ENCODE results near the gene FOXN3. TPM values are rescaled to one million over a fixed set of nuclear protein-coding genes. Genes with fewer than 3 reads are reported as not detected.

Gene FOXN3
- total RNA-seq, 1 experiment from 2014 or later, result 125 TPM

GRCh38 chr14:89288114-89288513 lies 128.9 kb downstream of the FOXN3 start:
- Histone ChIP-seq H3K18ac (ENCODE audit: insufficient read length, low read depth, low read length) (no peak overlapping the region), H4K8ac (replicated peaks; ENCODE audit: insufficient read length, low read depth, low read length) (no peak overlapping the region), H2AFZ (ENCODE audit: low read length) (no peak overlapping the region), H3K23ac (ENCODE audit: insufficient read length, low read depth, low read length) (no peak overlapping the region), H3K14ac (ENCODE audit: insufficient read depth, low read length) (no peak overlapping the region), H2BK120ac (ENCODE audit: low read depth, low read length, poor library complexity, severe bottlenecking) (no peak overlapping the region), H3K79me2 (ENCODE audit: insufficient read depth, low read length) (peaks cover 31% of the 10 kb centered on the region; the same call in 1 of the 2 replicates), H3K4ac (ENCODE audit: low read depth, low read length) (no peak overlapping the region), H3K23me2 (ENCODE audit: insufficient read length, low read depth, low read length, poor library complexity, severe bottlenecking) (no peaks in the 10 kb centered on the region), H3T11ph (ENCODE audit: low read length) (no peak overlapping the region), H4K20me1 (ENCODE audit: control insufficient read depth, insufficient read depth, insufficient read length) (no peaks in the 10 kb centered on the region), H2AK5ac (ENCODE audit: insufficient read length, low read length) (no peak overlapping the region), H3K27ac (ENCODE audit: insufficient read length, low read depth, low read length) (no peak overlapping the region), H2BK12ac (ENCODE audit: insufficient read length, low read depth, low read length) (no peak overlapping the region), H4K91ac (ENCODE audit: insufficient read length, low read depth, low read length) (no peak overlapping the region), H3K56ac (ENCODE audit: insufficient read length, low read depth, low read length) (no peak overlapping the region), H3K79me1 (ENCODE audit: insufficient read depth, low read depth, low read length, poor library complexity, severe bottlenecking) (peaks cover 5% of the 10 kb centered on the region), H2BK15ac (ENCODE audit: low read depth, low read length) (no peak overlapping the region), H3K4me2 (ENCODE audit: insufficient read depth, insufficient read length, low read length) (no peak overlapping the region), H3K9ac (ENCODE audit: extremely low read depth, insufficient read length, low read length) (no peak overlapping the region), H2BK20ac (ENCODE audit: low read depth, low read length, poor library complexity, severe bottlenecking) (no peak overlapping the region), H3K27me3 (ENCODE audit: insufficient read depth, low read length) (no peaks in the 10 kb centered on the region), H2BK5ac (ENCODE audit: insufficient read length, low read length) (no peak overlapping the region), H3K9me3 (ENCODE audit: control insufficient read depth, low read depth, low read length) (no peaks in the 10 kb centered on the region), H4K5ac (ENCODE audit: insufficient read length, low read depth, low read length) (no peak overlapping the region), H3K4me1 (ENCODE audit: insufficient read depth, low read length) (peaks cover 14% of the 10 kb centered on the region; the same call in 1 of the 2 replicates)
- H3K9me3 Mint-ChIP-seq, result no peaks in the 10 kb centered on the region
- DNase-seq, result no peak
- H3K27ac Mint-ChIP-seq, result no peak overlapping the region
- TF ChIP-seq CTCF (conservative IDR thresholded peaks at IDR 0.05), result no peak
- H3K4me3 Mint-ChIP-seq, result no peak overlapping the region
- WGBS (ENCODE audit: extremely low coverage, insufficient read length, low lambda C conversion rate), result no CpG with 5 or more reads among the region's 3 CpGs
- peaks cover 46 to 52% of the 10 kb centered on the region in 2 experiments for H3K4me1 Mint-ChIP-seq
- H3K27me3 Mint-ChIP-seq (ENCODE audit: low read depth), result no peaks in the 10 kb centered on the region
- H3K36me3 Mint-ChIP-seq (ENCODE audit: insufficient read depth in 1 of 3, low read depth in 3 of 3), result peaks cover 34 to 36% (median 36%) of the 10 kb centered on the region in 3 experiments
